Subcutaneous adipose tissue (tissue), 4 donors: ENCODE data around the gene DNAH10. TPM values are rescaled to one million over a fixed set of nuclear protein-coding genes. Genes with fewer than 3 reads are reported as not detected.

ENCODE experiments used
- CTCF ChIP-seq: fragments of 450-650 bp; IDR thresholded peaks from one replicate; pipeline ENCODE4 v1.5.1; 2016; ENCODE audit warnings: low read depth, mild to moderate bottlenecking, control low read depth, antibody characterized with exemption, moderate library complexity
- total RNA-seq, 4 donors: library from RNA; depleted of rRNA; stranded (reverse); fragments of >200 nt; gene quantifications; one replicate each; pipeline ENCODE4 v1.1.0, GENCODE V29; 2016

Gene DNAH10
- total RNA-seq, 4 donors from 2014 or later, result under 0.01 to 0.19 (median 0.08) TPM

- no peak for TF ChIP-seq CTCF
Measured at GRCh38 chr12:123771261-123771660, 9.2 kb downstream of the DNAH10 start.

- TF ChIP-seq CTCF, result no peak
Measured at GRCh38 chr12:123772074-123772473, 10.0 kb downstream of the DNAH10 start.

GRCh38 chr12:123773375-123773774, 11.3 kb downstream of the DNAH10 start:
- no peak for TF ChIP-seq CTCF

- no peak for TF ChIP-seq CTCF
Measured at GRCh38 chr12:123779551-123779950, 17.4 kb downstream of the DNAH10 start.

- TF ChIP-seq CTCF, result no peak
Measured at GRCh38 chr12:123782997-123783792, 21.1 kb downstream of the DNAH10 start.

- no peak for TF ChIP-seq CTCF
Measured at GRCh38 chr12:123787466-123787865, 25.4 kb downstream of the DNAH10 start.

GRCh38 chr12:123788541-123788940, 26.4 kb downstream of the DNAH10 start:
- no peak for TF ChIP-seq CTCF
